G401 (cell line): ENCODE data around the gene BICRA. TPM values are rescaled to one million over a fixed set of nuclear protein-coding genes. Genes with fewer than 3 reads are reported as not detected.

Experiments used
- DNase-seq: peaks from one replicate; pipeline ENCODE4 v3.0.0-alpha.2; 2015; ENCODE audit warnings: low spot score
- in situ Hi-C: cut with HindIII; loops from 2 replicates; pipeline ENCODE4 v1.10.0; 2016; ENCODE audit warnings: low sequenced_read_pairs, mixed read lengths
- total RNA-seq: library from RNA; depleted of rRNA; stranded (reverse); fragments of >200 nt; shearing (Covaris generic); gene quantifications from 2 replicates; pipeline ENCODE4 v1.2.3, GENCODE V29; 2014

The BICRA gene
- total RNA-seq, 1 experiment from 2014 or later: 0.10 TPM

DNA sequence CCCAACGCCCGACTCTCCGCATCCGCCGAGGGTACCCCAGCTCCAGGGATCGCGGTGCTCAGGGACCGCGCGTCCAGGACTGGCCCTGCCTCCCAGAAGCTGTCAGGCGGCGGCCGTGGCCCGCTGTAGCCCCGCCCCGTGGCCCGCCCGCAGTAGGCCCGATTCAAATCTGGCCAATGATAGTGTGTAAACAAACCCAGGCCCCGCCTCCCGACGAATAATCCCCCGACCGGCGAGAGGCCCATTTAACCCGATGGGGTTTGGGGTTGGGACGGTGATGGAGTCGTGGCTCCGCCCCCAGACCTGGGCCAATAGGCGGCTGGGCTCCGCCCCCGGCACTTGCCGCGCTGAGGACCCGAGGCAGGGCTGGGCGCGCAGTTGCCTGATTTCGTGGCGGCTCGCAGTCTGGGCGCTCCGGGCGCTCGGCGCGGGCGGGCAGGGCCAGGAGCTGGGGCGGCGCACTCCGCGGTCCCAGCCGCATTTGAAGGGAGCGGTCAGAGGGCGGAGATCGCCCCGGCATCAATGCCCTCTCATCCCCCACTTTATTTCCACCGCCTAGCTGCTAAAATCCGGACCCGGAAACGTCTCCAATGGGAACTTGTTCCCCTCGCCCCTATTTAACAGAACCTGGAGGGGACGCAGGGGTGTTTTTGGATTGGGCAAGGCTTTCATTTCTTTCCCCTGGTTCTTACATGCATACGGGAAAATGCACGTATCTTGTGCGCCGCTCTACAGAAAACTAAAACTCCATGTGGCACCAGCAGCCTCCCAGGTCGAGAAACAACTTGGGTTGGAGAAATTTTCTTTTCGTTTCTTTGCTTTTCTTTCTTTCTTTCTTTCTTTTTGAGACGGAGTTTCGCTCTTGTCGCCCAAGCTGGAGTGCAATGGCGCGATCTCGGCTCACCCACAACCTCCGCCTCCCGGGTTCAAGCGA is 8.4 kb upstream of the BICRA start:
- DNase-seq: peak; percentile 100
- in situ Hi-C loops: no loop called here

DNA sequence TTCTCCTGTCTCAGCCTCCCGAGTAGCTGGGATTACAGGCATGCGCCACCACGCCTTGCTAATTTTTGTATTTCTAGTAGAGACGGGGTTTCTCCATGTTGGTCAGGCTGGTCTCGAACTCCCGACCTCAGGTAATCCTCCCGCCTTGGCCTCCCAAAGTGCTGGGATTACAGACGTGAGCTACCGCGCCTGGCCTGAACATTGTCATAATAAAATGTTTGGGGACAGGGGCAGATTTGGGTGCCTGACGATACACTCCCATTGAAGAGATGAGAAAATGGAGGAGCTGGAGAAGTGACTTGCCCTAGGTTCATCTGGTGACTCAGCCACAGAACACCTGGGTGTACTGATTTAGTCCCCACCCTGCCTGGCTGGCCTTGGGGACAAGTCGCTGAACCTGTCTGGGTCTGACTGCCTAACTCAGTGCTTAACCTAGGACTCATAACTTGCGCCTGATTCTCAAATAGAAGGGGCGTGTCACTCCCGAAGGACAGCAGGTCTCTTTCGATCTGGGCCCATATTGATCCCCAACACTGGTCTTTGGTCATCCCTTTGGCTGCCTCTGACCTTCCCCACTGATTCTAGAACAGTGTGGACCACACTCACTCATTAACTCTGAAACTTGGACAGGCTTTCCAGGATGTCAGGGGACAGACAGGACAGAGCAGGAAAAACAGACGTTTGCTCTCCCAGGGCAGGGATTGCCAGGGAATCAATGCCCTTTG is 7.6 kb upstream of the BICRA start:
- in situ Hi-C loops: no loop called here
- DNase-seq: no peak

DNA sequence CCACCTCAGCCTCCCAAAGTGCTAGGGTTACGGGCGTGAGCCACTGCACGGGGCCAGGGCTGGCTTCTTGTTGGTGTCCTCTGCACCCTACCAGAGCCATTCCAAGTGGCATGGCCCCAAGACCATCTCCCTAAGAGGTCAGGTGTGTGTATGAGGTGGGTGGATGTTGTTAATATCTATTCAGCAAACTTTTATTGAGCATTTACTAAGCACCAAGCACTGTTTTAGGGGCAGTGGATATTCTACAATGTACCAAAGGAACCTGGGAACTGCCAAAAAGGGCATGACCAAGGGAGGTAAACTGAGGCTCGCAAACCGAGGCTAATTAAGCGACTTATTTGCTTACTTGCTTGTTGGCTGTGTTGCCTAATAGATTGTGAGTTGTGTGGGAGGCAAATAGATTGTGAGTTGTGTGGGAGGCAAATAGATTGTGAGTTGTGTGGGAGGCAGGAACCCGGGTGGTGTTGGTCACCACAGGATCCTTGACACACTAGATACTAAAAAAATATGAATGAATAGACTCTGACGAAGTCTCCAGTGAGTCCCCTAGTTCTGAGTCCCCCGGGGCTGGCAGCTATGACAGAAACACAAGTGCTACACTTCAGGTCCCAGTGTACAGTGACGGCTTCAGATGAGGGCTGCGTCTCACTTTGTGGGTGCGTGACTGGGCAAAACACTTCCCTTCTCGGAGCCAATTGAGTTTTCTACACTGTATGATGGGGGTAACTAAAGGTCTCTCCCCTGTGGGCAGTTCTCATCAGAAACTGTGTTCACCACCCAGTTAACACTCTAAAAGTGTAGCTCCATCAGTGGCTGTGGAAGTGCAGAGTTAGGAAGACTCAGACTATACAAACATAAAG is 5.0 kb upstream of the BICRA start:
- in situ Hi-C loops: no loop called here
- no peak for DNase-seq

DNA sequence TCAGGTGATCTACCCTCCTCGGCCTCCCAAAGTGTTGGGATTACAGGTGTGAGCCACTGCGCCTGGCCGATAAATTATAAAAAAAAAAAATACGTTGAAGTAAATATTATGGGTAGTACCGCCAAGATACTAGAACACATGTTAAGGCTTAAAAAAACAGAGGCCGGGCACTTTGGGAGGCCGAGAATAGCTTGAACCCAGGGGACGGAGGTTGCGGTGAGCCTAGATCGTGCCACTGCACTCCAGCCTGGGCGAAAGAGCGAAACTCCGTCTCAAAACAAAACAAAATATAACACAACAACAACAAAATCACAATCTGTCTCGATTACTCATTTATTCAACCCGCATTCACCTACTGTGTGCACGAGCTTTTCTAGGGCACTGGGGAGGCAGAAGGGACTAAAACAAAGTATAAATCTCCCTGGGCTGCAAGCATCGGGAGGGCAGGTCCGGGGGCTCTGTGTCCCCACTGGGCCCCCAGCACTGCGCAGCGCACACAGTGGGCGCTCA is 1.3 kb upstream of the BICRA start:
- no peak for DNase-seq
- in situ Hi-C loops: no loop called here

DNA sequence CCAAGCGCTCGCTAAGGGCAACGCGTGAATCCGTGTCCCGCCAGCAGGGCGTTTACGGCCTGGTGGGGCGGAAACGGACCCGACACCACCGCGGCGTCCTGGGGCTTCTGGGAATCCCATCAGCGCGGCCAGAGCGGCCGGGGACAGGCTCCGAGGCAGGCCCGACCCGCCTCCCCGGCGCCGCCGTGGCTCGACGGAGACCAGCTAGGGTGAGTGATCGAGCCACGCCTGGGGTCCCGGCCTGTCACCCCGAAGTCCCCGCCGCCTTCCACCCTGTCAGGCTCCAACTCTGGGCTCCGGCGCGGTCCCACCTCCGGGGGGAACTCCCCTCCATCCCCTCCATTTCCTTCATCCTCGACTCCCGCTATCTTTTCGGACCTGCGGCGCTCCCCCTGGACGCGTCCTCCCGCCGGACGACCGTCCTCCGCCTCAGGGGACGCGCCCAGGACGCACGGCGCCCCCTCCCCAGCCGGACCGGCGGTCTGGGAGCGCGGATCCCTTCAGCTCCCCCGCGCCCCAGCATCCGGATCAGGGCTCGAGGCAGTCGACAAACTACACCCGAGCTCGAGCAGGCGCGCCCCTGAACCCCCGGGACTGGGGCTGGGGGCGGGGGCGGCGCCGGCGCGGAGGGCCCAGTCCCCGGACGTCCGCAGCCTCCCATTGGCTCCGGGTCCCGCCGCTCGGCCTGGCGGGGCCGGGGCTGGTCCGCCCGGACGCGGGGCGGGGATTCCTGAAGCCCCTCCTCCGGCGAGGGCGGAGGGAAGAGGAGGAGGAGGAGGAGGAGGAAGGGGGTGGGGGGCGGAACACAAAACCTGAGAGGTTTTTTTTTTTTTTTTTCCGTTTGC is 638 bp upstream of the BICRA start:
- in situ Hi-C loops: no loop called here
- peak; percentile 95 for DNase-seq

DNA sequence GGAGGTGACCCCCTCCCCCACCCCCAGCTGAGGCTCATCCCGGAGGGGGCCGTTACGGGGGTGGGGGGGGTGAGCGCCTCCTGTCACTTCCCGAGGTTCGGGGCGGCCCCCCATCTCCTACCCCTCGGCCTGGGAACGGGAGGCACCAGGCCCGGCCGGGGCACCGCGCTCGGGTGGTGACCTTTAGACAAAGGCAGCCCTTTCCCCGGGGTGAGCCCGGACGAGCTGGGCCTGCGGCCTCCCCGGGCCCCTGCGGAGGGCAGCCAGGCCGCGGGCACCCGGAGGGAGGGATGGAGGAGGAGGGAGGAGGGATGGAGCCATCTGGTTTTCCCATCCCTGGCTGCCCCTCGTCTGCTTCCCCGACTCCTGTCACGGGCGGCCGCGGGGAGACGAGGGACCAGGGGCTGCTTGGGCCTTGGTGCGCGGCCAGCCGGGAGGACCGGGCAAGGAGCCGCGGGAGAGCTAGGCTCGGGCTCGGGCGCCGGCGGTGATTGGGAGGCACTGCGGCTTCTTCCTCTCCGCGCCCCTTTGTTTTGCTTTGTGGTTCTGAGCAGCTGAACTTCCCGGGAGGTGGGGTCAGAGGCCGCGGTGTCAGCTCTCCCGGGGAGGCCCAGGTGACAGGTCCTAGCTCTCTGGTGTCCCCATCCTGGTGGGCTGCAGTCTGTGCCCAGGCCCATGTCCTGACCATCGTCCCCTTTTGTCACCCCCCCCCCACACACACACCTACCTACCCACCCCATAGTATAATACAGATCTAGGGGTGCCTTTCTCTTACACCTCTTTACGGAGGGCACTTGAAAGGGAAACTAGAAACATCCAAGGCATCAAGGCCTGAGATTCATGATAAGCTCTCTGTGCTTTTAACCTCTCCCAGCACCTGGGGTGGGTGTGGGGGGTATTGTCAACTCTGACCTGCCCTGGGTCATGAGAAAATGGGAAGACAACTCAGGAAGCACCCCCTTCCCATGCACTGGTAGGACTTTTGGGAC is 1.3 kb downstream of the BICRA start:
- peak; percentile 58 for DNase-seq
- in situ Hi-C loops: no loop called here

DNA sequence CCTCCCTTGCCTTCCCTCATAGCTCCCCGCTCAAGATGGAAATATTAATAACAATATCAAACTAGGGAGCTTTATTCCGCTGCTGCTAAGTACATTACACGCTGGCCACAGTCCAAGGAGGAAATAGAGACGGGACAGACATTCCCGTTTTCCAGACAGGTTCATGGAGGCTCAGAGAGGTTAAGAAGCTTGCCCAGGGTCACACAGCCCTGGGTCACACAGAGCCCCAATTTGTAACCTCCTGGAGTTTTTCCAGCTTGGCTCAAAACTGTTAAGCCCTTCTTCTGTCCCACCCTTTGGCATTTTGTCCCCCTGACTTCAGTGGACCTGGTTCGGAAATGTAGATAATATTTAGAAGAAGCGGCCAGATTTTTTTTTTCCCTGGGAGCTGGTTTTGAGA is 2.0 kb downstream of the BICRA start:
- DNase-seq: no peak
- in situ Hi-C loops: no loop called here

DNA sequence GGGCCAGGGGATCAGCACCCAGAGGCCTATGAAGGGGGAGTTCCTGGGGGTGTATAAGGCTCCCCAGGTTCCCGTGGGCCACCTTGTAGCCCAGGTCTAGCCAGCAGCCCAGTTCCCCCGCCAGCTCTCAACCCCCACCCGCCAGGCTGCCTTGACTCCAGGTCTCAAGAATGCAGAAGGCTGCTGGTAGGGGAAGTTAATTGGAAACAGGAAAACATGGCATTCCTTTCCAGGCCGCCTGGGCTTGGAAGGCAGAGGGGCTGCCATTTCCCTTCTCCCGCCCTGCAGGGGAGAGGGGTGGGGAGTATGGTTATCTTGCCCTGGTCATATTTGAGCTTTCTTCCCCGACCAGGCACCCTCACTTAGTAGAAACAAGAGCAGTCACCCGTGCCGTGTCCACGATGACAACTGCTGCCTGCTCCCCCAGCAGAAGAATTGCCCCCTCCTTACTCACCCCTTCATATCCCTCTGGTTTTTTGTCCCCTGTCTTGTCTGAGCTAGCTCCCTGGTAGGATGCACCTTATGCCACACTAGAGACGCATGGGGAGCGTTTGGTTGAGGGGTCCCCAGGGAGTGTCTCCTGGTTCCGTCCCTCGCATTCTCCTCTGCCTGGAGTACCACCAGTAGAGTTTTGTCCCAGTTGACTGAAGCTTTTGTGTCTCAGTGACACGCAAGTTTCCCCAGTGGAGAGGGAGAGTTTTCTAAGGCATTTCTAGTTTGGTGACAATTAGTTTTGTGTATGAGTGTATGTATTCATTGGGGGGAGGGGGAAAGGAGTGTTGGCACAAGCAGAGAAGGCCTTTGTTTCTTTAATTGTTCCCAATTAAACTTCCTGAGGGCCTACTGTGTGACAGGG is 4.5 kb downstream of the BICRA start:
- DNase-seq: no peak
- in situ Hi-C loops: no loop called here

DNA sequence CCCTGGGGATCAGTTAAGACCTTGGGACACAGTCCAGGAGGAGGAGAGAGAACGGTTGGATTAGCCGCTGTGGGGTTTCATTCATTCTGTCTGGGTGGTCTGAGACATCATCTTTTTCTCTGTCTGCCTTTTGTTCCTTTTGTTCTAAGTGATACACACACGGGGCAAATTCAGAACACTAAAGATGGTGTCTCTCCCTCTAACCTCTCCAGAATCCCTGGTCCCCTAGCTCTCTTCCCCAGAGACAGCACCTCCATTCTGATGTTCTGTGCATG is 5.0 kb downstream of the BICRA start:
- in situ Hi-C loops: no loop called here
- DNase-seq: no peak

DNA sequence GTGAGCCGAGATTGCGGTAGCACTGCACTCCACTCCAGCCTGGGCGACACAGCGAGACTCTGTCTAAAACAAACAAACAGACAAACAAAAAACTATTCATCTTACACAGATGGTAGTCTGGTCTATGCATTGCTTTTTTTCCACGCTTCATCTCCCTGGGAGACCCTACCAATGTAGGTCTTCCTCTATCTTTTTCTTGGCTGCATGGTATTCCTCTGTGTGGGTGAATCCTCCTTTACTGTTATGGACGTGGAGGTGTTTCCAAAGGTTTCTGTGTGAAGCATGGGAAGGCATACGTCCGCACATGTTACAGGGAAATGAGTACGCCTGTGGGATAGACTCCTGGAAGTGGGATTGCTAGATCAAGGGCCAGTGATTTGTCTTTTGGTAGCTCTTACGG is 5.6 kb downstream of the BICRA start:
- no peak for DNase-seq
- in situ Hi-C loops: no loop called here

DNA sequence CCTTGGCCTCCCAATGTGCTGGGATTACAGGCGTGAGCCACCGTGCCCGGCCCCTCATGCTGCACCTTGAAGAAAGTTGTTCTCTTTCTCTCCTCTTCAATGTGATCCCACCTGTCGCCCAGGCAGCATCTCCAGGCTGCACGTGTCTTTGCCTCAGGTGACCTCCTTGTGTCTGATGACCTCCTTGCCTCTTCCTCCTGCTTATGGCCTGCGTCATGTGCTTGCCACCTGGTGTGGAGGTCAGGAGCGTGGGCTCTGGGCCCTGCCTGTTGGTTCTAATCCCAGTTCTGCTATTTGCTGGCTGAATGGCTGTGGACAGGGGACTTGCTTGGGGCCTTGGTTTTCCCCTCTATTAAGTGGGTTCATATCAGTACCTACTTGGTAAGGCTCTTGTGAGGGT is 6.3 kb downstream of the BICRA start:
- in situ Hi-C loops: no loop called here

DNA sequence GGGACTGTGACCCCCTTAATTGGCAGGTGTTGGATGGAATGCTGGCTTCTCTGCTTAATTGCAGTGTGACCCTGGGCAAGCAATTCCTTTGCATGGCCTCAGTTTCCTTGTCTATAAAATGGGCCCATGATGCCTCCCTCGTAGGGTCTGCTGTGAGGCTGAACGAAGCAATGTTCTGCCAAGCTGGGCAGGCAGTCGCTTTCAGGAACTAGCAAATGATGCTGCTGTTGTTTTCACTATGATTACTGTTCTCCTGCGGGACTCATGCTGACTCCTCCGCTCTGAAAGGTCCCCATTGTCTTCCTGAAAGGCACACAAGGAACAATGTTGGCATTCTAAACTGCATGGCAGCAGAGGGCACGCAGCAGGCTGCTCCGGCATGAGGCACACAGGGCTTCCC is 6.8 kb downstream of the BICRA start:
- in situ Hi-C loops: no loop called here
- DNase-seq: no peak

More for the DNA sequence above, 6.3 kb downstream of the BICRA start:
- DNase-seq: no peak

DNA sequence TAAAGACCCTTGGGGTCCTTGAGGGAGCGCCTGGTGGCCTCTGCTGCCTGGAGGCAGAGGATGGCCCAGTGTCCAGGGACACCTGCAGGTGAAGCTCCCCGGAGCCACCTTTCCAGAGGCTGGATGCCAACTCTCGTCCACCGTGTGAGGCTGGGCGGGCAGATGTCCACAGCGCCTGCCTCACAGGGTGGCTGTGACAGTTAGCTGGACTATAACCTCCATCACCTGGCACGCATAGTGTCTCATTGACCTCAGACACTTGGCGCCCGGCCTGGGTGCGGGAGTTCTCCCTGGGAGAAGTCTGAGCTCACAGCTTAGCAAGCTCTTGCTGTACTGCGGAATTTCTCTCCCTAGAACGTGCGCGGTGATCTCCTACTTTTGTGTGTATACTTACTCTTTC is 9.8 kb downstream of the BICRA start:
- in situ Hi-C loops: no loop called here
- peak; percentile 73 for DNase-seq

DNA sequence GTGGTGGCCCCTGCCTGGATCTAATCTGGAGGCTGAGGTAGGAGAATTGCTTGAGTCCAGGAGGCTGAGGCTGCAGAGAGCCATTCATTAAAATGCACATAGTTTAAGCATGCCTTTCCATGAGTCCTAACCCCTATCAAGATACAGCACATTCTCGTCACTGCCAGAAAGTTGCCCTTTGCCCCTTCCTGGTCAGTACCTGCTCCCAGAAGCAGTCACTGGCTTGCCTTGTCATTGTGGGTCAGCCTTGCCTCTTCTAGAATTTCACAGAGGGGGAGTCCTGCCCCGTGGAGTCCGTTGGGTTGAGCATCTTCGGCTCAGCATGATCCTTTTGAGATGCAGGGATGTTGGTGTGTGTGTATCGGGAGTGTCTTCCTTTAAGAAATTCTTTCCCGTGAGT is 10.8 kb downstream of the BICRA start:
- DNase-seq: no peak

DNA sequence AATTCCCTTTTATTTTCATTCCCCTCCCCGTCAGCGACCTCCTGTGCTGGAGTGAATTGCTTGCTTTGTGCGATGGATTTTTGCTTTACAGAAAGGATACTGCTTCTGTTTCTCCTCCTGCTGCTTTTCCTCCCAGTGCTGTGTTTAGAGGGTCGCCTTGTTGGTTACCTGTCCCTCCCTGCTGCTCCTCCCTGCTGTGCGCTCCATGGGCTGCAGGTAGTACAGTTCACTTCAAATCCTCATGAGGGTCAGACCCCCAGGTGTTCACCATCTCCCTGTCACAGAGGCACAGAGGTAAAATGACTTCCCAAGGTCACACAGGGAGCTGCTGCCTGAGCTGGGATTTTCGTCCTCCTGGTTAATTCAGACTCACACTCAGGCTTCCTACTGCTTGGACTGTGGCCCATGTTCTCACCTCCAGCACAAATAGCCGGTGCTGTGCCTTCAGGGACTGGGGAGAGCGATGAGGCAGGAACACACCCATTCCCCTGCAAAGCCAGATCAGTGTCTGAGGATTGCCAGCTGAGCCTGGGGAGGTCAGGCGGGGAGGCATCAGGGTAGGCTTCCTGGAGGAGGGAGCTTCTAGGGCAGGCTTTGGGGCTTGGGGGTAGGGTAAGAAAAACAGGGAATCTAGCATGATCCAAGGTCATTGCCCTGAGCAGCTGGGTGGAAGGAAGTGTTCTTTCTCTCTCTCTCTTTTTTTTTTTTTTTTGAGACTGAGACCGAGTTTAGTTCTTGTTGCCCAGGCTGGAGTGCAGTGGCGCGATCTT is 14.4 kb downstream of the BICRA start:
- DNase-seq: no peak
- in situ Hi-C loops: no loop called here

More for the DNA sequence above, 10.8 kb downstream of the BICRA start:
- in situ Hi-C loops: no loop called here

DNA sequence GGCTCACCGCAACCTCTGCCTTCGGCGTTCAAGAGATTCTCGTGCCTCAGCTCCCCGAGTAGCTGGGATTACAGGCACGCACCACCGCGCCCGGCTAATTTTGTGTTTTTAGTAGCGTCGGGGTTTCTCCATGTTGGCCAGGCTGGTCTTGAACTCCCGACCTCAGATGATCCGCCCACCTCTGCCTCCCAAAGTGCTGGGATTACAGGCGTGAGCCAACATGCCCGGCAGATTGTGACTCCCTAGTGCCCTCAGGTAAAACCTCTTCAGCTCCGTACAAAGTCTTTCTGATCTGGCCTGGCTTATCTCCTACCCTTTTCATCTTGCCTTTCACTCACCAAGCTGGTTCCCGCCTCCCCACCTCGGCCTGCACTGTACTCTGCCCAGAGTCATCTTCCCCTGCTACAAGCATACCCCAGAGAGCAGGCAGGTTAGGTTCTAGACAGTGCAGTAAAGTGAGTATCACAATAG is 15.0 kb downstream of the BICRA start:
- in situ Hi-C loops: no loop called here
- DNase-seq: no peak
